Mesenchymal stem cell (in vitro differentiated cells and primary cell): ENCODE results near the gene SLC13A4.

Experiments
- DNase-seq: peaks from one replicate; pipeline ENCODE4 v3.0.0-alpha.2; 2013
- H2AFZ ChIP-seq: one replicate; pipeline ENCODE4 v1.6.1; 2013; ENCODE audit warnings: low read depth, mild to moderate bottlenecking, control low read depth, inconsistent platforms, low read length, moderate library complexity
- H2AK5ac ChIP-seq: 2 replicates; pipeline ENCODE4 v1.6.1; 2013; ENCODE audit warnings: low read length, moderate library complexity, mild to moderate bottlenecking, inconsistent platforms; ENCODE audit not compliant: severe bottlenecking
- H2BK120ac ChIP-seq: one replicate; pipeline ENCODE4 v1.6.1; 2013; ENCODE audit warnings: low read depth, mild to moderate bottlenecking, inconsistent platforms, low read length, moderate library complexity
- H2BK12ac ChIP-seq, 2 experiments: one replicate each; pipeline ENCODE4 v1.6.1; 2013; ENCODE audit warnings: inconsistent platforms in 2 of 2, low read length in 2 of 2, mild to moderate bottlenecking in 2 of 2, moderate library complexity in 2 of 2, control low read depth in 1 of 2
- H2BK15ac ChIP-seq: one replicate; pipeline ENCODE4 v1.6.1; 2013; ENCODE audit warnings: mild to moderate bottlenecking, low read depth, inconsistent platforms; ENCODE audit not compliant: poor library complexity, severe bottlenecking
- H2BK5ac ChIP-seq: 2 replicates; pipeline ENCODE4 v1.6.1; 2013; ENCODE audit warnings: low read depth, mild to moderate bottlenecking, low read length, control low read depth, inconsistent platforms; ENCODE audit not compliant: poor library complexity, severe bottlenecking
- H3K14ac ChIP-seq, 2 experiments: one replicate each; pipeline ENCODE4 v1.6.1; 2013; ENCODE audit warnings: inconsistent platforms in 2 of 2, low read length in 2 of 2, control low read depth in 1 of 2, mild to moderate bottlenecking in 1 of 2, moderate library complexity in 1 of 2
- H3K18ac ChIP-seq, 2 experiments: one replicate each; pipeline ENCODE4 v1.6.1; 2013; ENCODE audit warnings: inconsistent platforms in 2 of 2, low read length in 2 of 2, control low read depth in 1 of 2, low read depth in 1 of 2, mild to moderate bottlenecking in 1 of 2
- H3K23ac ChIP-seq, 2 experiments: one replicate each; pipeline ENCODE4 v1.6.1; 2013; ENCODE audit warnings: inconsistent platforms in 2 of 2, low read length in 2 of 2, mild to moderate bottlenecking in 2 of 2, moderate library complexity in 2 of 2, control low read depth in 1 of 2
- H3K27ac ChIP-seq: 2 replicates; pipeline ENCODE4 v1.5.1; 2013; ENCODE audit warnings: mild to moderate bottlenecking, moderate library complexity, low read length, control low read depth, inconsistent platforms; ENCODE audit not compliant: poor library complexity, severe bottlenecking
- H3K27me3 ChIP-seq, 2 experiments: 2 replicates each; pipeline versions ENCODE4 v1.6.1 to v1.7.0; 2013; ENCODE audit warnings: low read length in 2 of 2, mild to moderate bottlenecking in 2 of 2, moderate library complexity in 2 of 2, control low read depth in 1 of 2, inconsistent platforms in 1 of 2; ENCODE audit not compliant: control insufficient read depth in 1 of 2, insufficient read depth in 1 of 2
- H3K36me3 ChIP-seq, 2 experiments: 2 replicates each; pipeline versions ENCODE4 v1.6.1 to v1.7.0; 2013; ENCODE audit warnings: low read length in 2 of 2, control low read depth in 1 of 2, inconsistent platforms in 1 of 2, low read depth in 1 of 2, mild to moderate bottlenecking in 1 of 2; ENCODE audit not compliant: insufficient read depth in 2 of 2, control insufficient read depth in 1 of 2
- H3K4ac ChIP-seq, 2 experiments: one replicate each; pipeline ENCODE4 v1.6.1; 2013; ENCODE audit warnings: inconsistent platforms in 2 of 2, low read length in 2 of 2, mild to moderate bottlenecking in 2 of 2, moderate library complexity in 2 of 2, control low read depth in 1 of 2, low read depth in 1 of 2
- H3K4me1 ChIP-seq: 2 replicates; pipeline ENCODE4 v1.6.1; 2013; ENCODE audit warnings: low read depth, low read length, control low read depth; ENCODE audit not compliant: control insufficient read depth, insufficient read depth
- H3K4me2 ChIP-seq: 2 replicates; pipeline ENCODE4 v1.6.1; 2013; ENCODE audit warnings: low read length, mild to moderate bottlenecking, inconsistent platforms; ENCODE audit not compliant: poor library complexity, severe bottlenecking
- H3K4me3 ChIP-seq, 2 experiments: 2 replicates each; pipeline versions ENCODE4 v1.5.1 to v1.7.0; 2013; ENCODE audit warnings: low read length in 2 of 2, mild to moderate bottlenecking in 2 of 2, control low read depth in 1 of 2, low read depth in 1 of 2; ENCODE audit not compliant: insufficient read depth in 1 of 2
- H3K79me1 ChIP-seq: replicated peaks from 2 replicates; pipeline ENCODE4 v1.6.1; 2013; ENCODE audit warnings: mild to moderate bottlenecking, control low read depth, low read length, inconsistent platforms; ENCODE audit not compliant: poor library complexity, severe bottlenecking
- H3K9ac ChIP-seq: 2 replicates; pipeline ENCODE4 v1.7.0; 2013; ENCODE audit warnings: mild to moderate bottlenecking, low read length, moderate library complexity
- H3K9me3 ChIP-seq: 2 replicates; pipeline ENCODE4 v1.7.0; 2013; ENCODE audit warnings: mild to moderate bottlenecking, low read length; ENCODE audit not compliant: control insufficient read depth
- H4K8ac ChIP-seq: one replicate; pipeline ENCODE4 v1.6.1; 2013; ENCODE audit warnings: inconsistent platforms, mild to moderate bottlenecking, low read length, moderate library complexity
- H4K91ac ChIP-seq: one replicate; pipeline ENCODE4 v1.6.1; 2013; ENCODE audit warnings: mild to moderate bottlenecking, low read length, inconsistent platforms
- WGBS: methylation state at CpG from one replicate; pipeline ENCODE4 v1.1.7; 2013; ENCODE audit warnings: mixed read lengths; 5-methylcytosine and 5-hydroxymethylcytosine counted together

Gene SLC13A4

GRCh38 chr7:135770139-135770710 lies 42.2 kb upstream of the SLC13A4 start:
- H3K9ac ChIP-seq, result no peak overlapping the region
- no peaks in the 10 kb centered on the region for H3K36me3 ChIP-seq
- H3K27ac ChIP-seq, result no peak overlapping the region
- DNase-seq, result peak; percentile 81
- no peak overlapping the region for H2BK15ac ChIP-seq
- no peak overlapping the region for H2BK120ac ChIP-seq
- no peak overlapping the region for H2AK5ac ChIP-seq
- 96% methylated on average over 6 of the region's 6 CpGs for WGBS
- H2BK5ac ChIP-seq, result no peak overlapping the region
- H3K9me3 ChIP-seq, result no peaks in the 10 kb centered on the region
- no peak overlapping the region for H3K18ac ChIP-seq
- H4K91ac ChIP-seq, result no peak overlapping the region
- H2BK12ac ChIP-seq, result no peak overlapping the region
- H3K4me2 ChIP-seq, result no peak overlapping the region
- H3K4me1 ChIP-seq, result no peaks in the 10 kb centered on the region
- peak overlapping the region in 1 of 2 experiments; percentile 86 for H3K23ac ChIP-seq
- H3K14ac ChIP-seq, result no peak overlapping the region
- no peak overlapping the region for H2AFZ ChIP-seq
- no peak overlapping the region for H3K4ac ChIP-seq
- H3K4me3 ChIP-seq, result no peak overlapping the region
- H3K79me1 ChIP-seq, result no peaks in the 10 kb centered on the region
- H4K8ac ChIP-seq, result no peak overlapping the region
- peaks cover 0 to 22% of the 10 kb centered on the region in 2 experiments for H3K27me3 ChIP-seq

DNA sequence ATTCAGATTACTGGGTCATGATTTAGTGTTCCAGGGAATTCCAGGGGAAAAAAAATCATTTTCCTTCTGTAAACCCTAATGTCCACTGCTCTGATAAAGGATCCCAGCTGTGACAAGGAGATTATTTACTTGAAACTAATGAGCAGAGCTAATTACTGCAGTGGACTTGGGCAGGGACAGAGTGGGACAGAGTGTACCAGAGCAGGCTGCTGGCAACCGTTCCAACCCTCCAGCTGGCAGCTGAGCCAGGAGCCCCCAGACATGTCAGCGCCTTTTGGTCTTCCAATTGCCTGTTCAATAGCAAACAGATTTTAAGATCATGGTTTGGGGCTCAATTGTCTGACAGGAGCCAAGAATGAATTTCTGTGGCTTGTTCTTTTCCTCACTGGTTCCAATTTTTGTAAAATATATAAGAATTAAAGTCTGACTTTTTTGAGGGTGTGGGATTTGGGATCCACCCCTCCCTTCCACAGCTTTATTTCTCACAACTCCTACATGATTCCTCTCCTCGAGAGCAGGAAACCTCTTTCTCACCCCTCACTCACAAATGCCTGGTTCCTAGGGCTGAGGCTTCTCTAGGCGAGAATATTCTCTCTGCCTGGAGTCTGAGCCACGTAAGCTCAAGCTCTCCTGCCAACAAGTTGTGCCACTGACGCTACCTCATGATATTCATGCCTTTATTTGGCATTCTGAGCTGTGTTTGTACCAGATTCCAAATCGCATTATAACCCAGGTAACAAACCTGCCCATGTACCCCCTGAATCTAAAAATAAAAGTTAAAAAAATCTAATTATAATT lies 41.2 kb upstream of the SLC13A4 start:
- H3K4ac ChIP-seq, result no peak overlapping the region
- H3K18ac ChIP-seq, result peak overlapping the region in 1 of 2 experiments; percentile 18
- no peak overlapping the region for H2BK5ac ChIP-seq
- DNase-seq, result no peak
- H2BK120ac ChIP-seq, result no peak overlapping the region
- no peak overlapping the region for H3K4me3 ChIP-seq
- no peaks in the 10 kb centered on the region for H3K36me3 ChIP-seq
- no peak overlapping the region for H2BK12ac ChIP-seq
- 75% methylated on average over 5 of the region's 7 CpGs for WGBS
- no peak overlapping the region for H3K27ac ChIP-seq
- no peaks in the 10 kb centered on the region for H3K4me1 ChIP-seq
- H3K27me3 ChIP-seq, result peaks cover 0 to 22% of the 10 kb centered on the region in 2 experiments
- no peak overlapping the region for H4K8ac ChIP-seq
- no peak overlapping the region for H2AFZ ChIP-seq
- no peaks in the 10 kb centered on the region for H3K9me3 ChIP-seq
- H4K91ac ChIP-seq, result no peak overlapping the region
- H3K14ac ChIP-seq, result no peak overlapping the region
- no peak overlapping the region for H2BK15ac ChIP-seq
- no peak overlapping the region for H3K9ac ChIP-seq
- no peak overlapping the region for H3K23ac ChIP-seq
- H3K79me1 ChIP-seq, result no peaks in the 10 kb centered on the region
- H3K4me2 ChIP-seq, result no peak overlapping the region
- no peak overlapping the region for H2AK5ac ChIP-seq

GRCh38 chr7:135768467-135768866 lies 40.5 kb upstream of the SLC13A4 start:
- Histone ChIP-seq H3K9me3 (no peaks in the 10 kb centered on the region), H4K91ac (no peak overlapping the region), H2BK15ac (no peak overlapping the region), H3K79me1 (no peaks in the 10 kb centered on the region), H3K23ac (no peak overlapping the region), H3K18ac (no peak overlapping the region), H3K4me1 (no peaks in the 10 kb centered on the region), H3K27ac (no peak overlapping the region), H3K14ac (no peak overlapping the region), H2BK120ac (no peak overlapping the region), H2AK5ac (no peak overlapping the region), H3K36me3 (no peaks in the 10 kb centered on the region), H3K9ac (no peak overlapping the region), H3K27me3 (peaks cover 0 to 22% of the 10 kb centered on the region in 2 experiments), H3K4me2 (no peak overlapping the region), H3K4ac (no peak overlapping the region), H2BK12ac (no peak overlapping the region), H2AFZ (no peak overlapping the region), H3K4me3 (no peak overlapping the region), H2BK5ac (no peak overlapping the region), H4K8ac (no peak overlapping the region)
- WGBS, result 85% methylated on average over 3 of the region's 4 CpGs
- no peak for DNase-seq

- Histone ChIP-seq H3K18ac (no peak overlapping the region), H3K4me1 (no peaks in the 10 kb centered on the region), H2BK120ac (no peak overlapping the region), H3K27ac (no peak overlapping the region), H3K23ac (no peak overlapping the region), H2AFZ (no peak overlapping the region), H3K4me2 (no peak overlapping the region), H2BK15ac (no peak overlapping the region), H3K4me3 (no peak overlapping the region), H3K9me3 (no peaks in the 10 kb centered on the region), H3K9ac (no peak overlapping the region), H3K79me1 (no peaks in the 10 kb centered on the region), H2AK5ac (no peak overlapping the region), H2BK5ac (no peak overlapping the region), H3K14ac (peak overlapping the region in 1 of 2 experiments; percentile 5), H4K91ac (no peak overlapping the region), H2BK12ac (no peak overlapping the region), H3K27me3 (peaks cover 0 to 22% of the 10 kb centered on the region in 2 experiments), H4K8ac (no peak overlapping the region), H3K4ac (no peak overlapping the region), H3K36me3 (no peaks in the 10 kb centered on the region)
- DNase-seq, result no peak
- WGBS, result 82% methylated on average over 3 of the region's 3 CpGs
These were observed 40.1 kb upstream of the SLC13A4 start for GRCh38 chr7:135768064-135768463.
